ENCODE results near the gene PIP5K1B. TPM values are rescaled to one million over a fixed set of nuclear protein-coding genes. Genes with fewer than 3 reads are reported as not detected.

Gene PIP5K1B
- total and polyA plus RNA-seq, 2 of the 13 experiments (the other 11 are each of a cell fraction or from before 2014, with no cell fraction given), result 15.8 to 17.5 TPM

DNA sequence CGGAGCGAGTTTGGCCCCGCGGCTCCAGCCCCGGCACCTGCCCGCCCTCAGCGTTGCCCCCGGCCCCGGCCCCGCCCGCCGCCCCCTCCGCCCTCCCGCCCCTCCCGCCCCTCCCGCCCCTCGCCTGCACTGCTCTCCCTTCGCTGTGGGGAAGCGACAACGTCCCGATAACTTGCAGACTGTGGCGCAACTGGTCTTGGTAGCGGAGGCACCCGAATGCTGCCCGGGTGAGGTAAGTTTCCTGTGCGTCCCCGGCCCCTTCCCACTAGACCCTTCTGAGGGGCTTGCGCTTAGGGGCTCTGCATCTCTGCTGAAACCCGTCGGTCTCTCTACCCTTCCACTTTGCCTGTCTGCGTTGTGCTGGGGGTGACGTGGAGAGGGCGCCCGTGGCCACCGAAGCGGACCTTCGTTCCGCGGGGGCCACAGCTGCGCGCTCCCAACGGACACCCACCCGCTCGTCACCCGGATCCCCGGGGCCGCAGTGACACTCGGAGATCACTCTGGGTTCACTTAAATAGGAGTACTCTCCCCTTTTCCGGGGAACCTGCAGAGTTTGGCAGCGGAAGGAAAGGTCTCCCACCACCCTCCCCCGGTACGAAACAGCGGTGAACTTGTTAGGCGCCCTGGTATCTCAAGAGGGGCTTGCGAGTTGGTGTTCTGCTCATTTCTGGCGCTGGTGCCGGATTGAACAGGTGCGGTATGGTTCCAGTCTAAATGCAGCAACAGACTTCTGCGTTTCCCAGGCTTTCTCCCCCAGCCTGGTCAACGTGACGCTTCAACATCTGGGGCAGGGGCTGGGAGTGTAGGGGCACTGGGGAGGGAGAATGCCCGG, 707 bp downstream of the PIP5K1B start (continued):
- TF ChIP-seq ZNF777 (CRISPR knock-in tag; IDR thresholded peaks at IDR 0.05) (peak; percentile 36; the same call in 1 of the 2 replicates), ZMYM4 (CRISPR knock-in tag; IDR thresholded peaks at IDR 0.05) (peak; percentile 26; the same call in 1 of the 2 replicates), TBX2 (CRISPR knock-in tag; IDR thresholded peaks at IDR 0.05; ENCODE audit: borderline replicate concordance) (no peak), ZNF780A (CRISPR knock-in tag; IDR thresholded peaks at IDR 0.05) (no peak), STAG1 (CRISPR knock-in tag; IDR thresholded peaks at IDR 0.05) (peak; percentile 68), ARID2 (CRISPR knock-in tag; IDR thresholded peaks at IDR 0.05; ENCODE audit: borderline replicate concordance) (no peak), ZNF282 (IDR thresholded peaks at IDR 0.05; ENCODE audit: partially characterized antibody) (no peak), NAIF1 (CRISPR knock-in tag; IDR thresholded peaks at IDR 0.05; ENCODE audit: borderline replicate concordance) (no peak; the same call in 1 of the 2 replicates), PHF5A (CRISPR knock-in tag; IDR thresholded peaks at IDR 0.05; ENCODE audit: low read depth, unreplicated experiment) (no peak), SRSF1 (optimal IDR thresholded peaks at IDR 0.05; ENCODE audit: low read depth, low read length) (peak; percentile 45), ATRX (CRISPR knock-in tag; IDR thresholded peaks at IDR 0.05; ENCODE audit: borderline replicate concordance) (no peak), BRD4 (CRISPR knock-in tag; IDR thresholded peaks at IDR 0.05) (no peak), ZNF432 (CRISPR knock-in tag; IDR thresholded peaks at IDR 0.05; ENCODE audit: borderline replicate concordance) (no peak), PHF20 (CRISPR knock-in tag; IDR thresholded peaks at IDR 0.05) (no peak), ZMAT3 (CRISPR knock-in tag; conservative IDR thresholded peaks at IDR 0.05) (no peak), SNAPC2 (CRISPR knock-in tag; IDR thresholded peaks at IDR 0.05) (no peak), ZNF768 (CRISPR knock-in tag; IDR thresholded peaks at IDR 0.05) (peak; percentile 22; the same call in 1 of the 2 replicates), KDM5B (CRISPR knock-in tag; IDR thresholded peaks at IDR 0.05; ENCODE audit: borderline replicate concordance) (no peak), GATA4 (IDR thresholded peaks at IDR 0.05; ENCODE audit: borderline replicate concordance, low read depth) (no peak), AKAP8 (CRISPR knock-in tag; IDR thresholded peaks at IDR 0.05) (no peak), ZNF207 (IDR thresholded peaks at IDR 0.05; ENCODE audit: borderline replicate concordance) (no peak), ISL2 (CRISPR knock-in tag; IDR thresholded peaks at IDR 0.05) (peak; percentile 44; the same call in 1 of the 2 replicates), ZNF891 (CRISPR knock-in tag; IDR thresholded peaks at IDR 0.05) (peak; percentile 17; the same call in 1 of the 2 replicates), ZBTB1 (CRISPR knock-in tag; IDR thresholded peaks at IDR 0.05; ENCODE audit: borderline replicate concordance) (no peak), ZNF550 (CRISPR knock-in tag; IDR thresholded peaks at IDR 0.05; ENCODE audit: borderline replicate concordance) (no peak), ZBTB8A (CRISPR knock-in tag; IDR thresholded peaks at IDR 0.05; ENCODE audit: borderline replicate concordance, low read depth) (no peak), RFX1 (IDR thresholded peaks at IDR 0.05) (no peak), PHF21A (CRISPR knock-in tag; IDR thresholded peaks at IDR 0.05) (no peak)
- TF ChIP-seq, protein P1, sequence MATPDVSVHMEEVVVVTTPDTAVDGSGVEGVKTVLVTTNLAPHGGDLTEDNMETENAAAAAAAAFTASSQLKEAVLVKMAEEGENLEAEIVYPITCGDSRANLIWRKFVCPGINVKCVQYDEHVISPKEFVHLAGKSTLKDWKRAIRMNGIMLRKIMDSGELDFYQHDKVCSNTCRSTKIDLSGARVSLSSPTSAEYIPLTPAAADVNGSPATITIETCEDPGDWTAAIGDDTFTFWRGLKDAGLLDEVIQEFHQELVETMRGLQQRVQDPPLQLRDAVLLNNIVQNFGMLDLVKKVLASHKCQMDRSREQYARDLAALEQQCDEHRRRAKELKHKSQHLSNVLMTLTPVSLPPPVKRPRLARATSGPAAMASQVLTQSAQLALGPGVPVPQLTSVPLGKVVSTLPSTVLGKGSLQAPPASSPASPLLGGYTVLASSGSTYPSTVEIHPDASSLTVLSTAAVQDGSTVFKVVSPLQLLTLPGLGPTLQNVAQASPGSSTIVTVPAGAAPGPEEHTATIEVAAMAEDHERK (CRISPR knock-in tag; IDR thresholded peaks at IDR 0.05; ENCODE audit: low read depth), result no peak
- TF ChIP-seq, protein P2, sequence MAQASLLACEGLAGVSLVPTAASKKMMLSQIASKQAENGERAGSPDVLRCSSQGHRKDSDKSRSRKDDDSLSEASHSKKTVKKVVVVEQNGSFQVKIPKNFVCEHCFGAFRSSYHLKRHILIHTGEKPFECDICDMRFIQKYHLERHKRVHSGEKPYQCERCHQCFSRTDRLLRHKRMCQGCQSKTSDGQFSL (CRISPR knock-in tag; IDR thresholded peaks at IDR 0.05), result no peak
- TF ChIP-seq, protein P3, sequence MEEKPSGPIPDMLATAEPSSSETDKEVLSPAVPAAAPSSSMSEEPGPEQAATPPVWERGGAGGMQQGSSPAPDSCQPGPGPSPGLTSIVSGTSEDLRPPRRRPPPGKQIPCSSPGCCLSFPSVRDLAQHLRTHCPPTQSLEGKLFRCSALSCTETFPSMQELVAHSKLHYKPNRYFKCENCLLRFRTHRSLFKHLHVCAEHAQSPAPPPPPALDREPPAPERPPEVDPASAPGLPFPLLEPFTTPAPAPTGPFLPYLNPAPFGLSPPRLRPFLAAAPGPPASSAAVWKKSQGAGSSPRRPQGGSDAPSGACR (CRISPR knock-in tag; IDR thresholded peaks at IDR 0.05), result peak; percentile 74; the same call in 1 of the 2 replicates
